Subcutaneous abdominal adipose tissue (tissue), 5 donors: ENCODE data around the gene OLFM1.

ENCODE experiments used
- H3K27ac ChIP-seq: one replicate; pipeline ENCODE4 v1.7.0; 2013; ENCODE audit warnings: low read depth, mild to moderate bottlenecking, inconsistent platforms, low read length, moderate library complexity
- H3K27me3 ChIP-seq, 5 donors: one replicate each; pipeline ENCODE4 v1.7.0; 2013; ENCODE audit warnings: low read length in 5 of 5, inconsistent platforms in 1 of 5; ENCODE audit not compliant: control insufficient read depth in 5 of 5, insufficient read depth in 4 of 5
- H3K36me3 ChIP-seq, 5 donors: one replicate each; pipeline ENCODE4 v1.7.0; 2013; ENCODE audit warnings: low read length in 5 of 5; ENCODE audit not compliant: control insufficient read depth in 5 of 5, insufficient read depth in 5 of 5
- H3K4me1 ChIP-seq, 5 donors: one replicate each; pipeline ENCODE4 v1.7.0; 2013; ENCODE audit warnings: low read length in 5 of 5, mild to moderate bottlenecking in 3 of 5, moderate library complexity in 1 of 5; ENCODE audit not compliant: control insufficient read depth in 5 of 5, insufficient read depth in 5 of 5
- H3K4me3 ChIP-seq, 5 donors: one replicate each; pipeline ENCODE4 v1.7.0; 2013; ENCODE audit warnings: low read length in 5 of 5, low read depth in 1 of 5
- H3K9ac ChIP-seq, 5 donors: one replicate each; pipeline ENCODE4 v1.7.0; 2013; ENCODE audit warnings: low read length in 5 of 5, mild to moderate bottlenecking in 4 of 5, moderate library complexity in 3 of 5
- H3K9me3 ChIP-seq, 5 donors: one replicate each; pipeline ENCODE4 v1.7.0; 2013; ENCODE audit warnings: low read length in 5 of 5; ENCODE audit not compliant: control insufficient read depth in 5 of 5
- donor health status: healthy.
- donor health status: healthy.
- donor health status: healthy.
- donor health status: healthy.
- donor health status: healthy.

The OLFM1 gene

DNA sequence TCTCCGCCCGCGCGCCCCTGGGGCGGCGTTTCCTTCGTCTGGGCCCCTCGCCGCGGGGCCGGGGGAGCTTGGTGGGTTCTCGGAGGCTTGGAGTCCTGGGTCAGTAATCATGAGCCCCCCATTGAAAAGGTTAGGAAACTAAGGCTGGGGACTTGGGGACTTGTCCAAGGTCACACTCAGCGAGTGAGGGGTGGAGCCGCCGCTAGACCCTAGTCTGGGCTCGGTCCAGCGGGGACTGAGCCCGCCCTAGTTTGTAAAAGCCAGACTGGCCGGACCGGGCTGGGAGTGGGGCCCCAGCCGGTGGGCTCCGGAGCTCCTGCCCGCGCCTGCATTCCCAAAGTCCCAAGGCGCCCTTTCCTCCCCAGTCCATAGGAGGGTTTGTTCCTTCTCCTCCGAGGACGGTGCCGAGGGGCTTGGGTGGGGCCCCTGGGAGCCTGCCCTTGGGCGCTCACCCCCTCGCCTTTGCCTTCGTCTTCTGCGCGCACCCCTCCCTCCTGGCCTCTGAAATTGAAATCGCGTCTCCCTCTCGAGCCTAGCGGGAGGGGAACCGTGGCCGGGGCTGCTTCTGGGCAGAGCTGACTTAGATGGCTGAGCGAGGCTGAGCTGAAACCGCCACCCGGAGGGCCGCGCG lies 995 bp downstream of the OLFM1 start:
- Histone ChIP-seq H3K4me3 (peak overlapping the region in 2 of 5 donors; percentile 57 to 64), H3K9me3 (no peaks in the 10 kb centered on the region), H3K27me3 (peaks cover 12 to 41% (median 28%) of the 10 kb centered on the region in 5 donors), H3K9ac (no peak overlapping the region), H3K36me3 (peaks cover 0 to 6% (median 0%) of the 10 kb centered on the region in 5 donors), H3K4me1 (peaks cover 1 to 39% (median 31%) of the 10 kb centered on the region in 5 donors), H3K27ac (no peak overlapping the region)

- Histone ChIP-seq H3K9me3 (no peaks in the 10 kb centered on the region), H3K27me3 (peaks cover 12 to 37% (median 31%) of the 10 kb centered on the region in 5 donors), H3K4me3 (no peak overlapping the region), H3K36me3 (peaks cover 0 to 6% (median 0%) of the 10 kb centered on the region in 5 donors), H3K4me1 (peaks cover 1 to 32% (median 24%) of the 10 kb centered on the region in 5 donors), H3K9ac (no peak overlapping the region), H3K27ac (no peak overlapping the region)
Measured at GRCh38 chr9:135088979-135089847, 1.7 kb downstream of the OLFM1 start.

DNA sequence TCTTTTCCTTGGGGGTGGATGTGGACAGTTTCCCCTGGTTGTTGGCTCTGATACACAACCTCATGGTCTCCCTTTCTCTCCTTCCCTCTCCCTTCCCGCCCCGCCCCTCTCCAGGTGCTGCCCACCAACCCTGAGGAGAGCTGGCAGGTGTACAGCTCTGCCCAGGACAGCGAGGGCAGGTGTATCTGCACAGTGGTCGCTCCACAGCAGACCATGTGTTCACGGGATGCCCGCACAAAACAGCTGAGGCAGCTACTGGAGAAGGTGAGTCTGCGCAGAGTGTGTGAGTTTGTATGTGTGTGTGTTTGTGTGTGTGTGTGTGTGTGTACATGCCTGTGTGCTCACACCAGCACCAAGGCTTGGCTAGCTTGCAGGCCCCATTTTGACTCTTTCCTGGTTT lies 2.6 kb downstream of the OLFM1 start:
- H3K27me3 ChIP-seq, result peaks cover 12 to 37% (median 31%) of the 10 kb centered on the region in 5 donors

GRCh38 chr9:135090547-135090946 lies 3.1 kb downstream of the OLFM1 start:
- H3K4me1 ChIP-seq, result peaks cover 1 to 31% (median 23%) of the 10 kb centered on the region in 5 donors
- no peak overlapping the region for H3K9ac ChIP-seq

More for the DNA sequence above, 2.6 kb downstream of the OLFM1 start:
- no peak overlapping the region for H3K27ac ChIP-seq
- no peaks in the 10 kb centered on the region for H3K9me3 ChIP-seq
- peaks cover 1 to 32% (median 24%) of the 10 kb centered on the region in 5 donors for H3K4me1 ChIP-seq
- H3K4me3 ChIP-seq, result no peak overlapping the region
- H3K36me3 ChIP-seq, result peaks cover 0 to 6% (median 0%) of the 10 kb centered on the region in 5 donors
- H3K9ac ChIP-seq, result no peak overlapping the region

DNA sequence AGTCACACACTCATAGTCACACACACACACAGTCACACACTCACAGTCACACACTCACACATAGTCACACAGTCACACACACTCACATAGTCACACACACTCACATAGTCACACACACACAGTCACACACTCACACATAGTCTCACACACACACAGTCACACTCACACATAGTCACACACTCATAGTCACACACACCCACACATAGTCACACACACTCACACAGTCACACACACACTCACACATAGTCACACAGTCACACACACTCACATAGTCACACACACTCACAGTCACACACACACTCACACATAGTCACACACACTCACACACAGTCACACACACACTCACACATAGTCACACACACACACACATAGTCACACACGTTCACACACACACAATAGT lies 4.1 kb downstream of the OLFM1 start:
- Histone ChIP-seq H3K4me1 (peaks cover 0 to 21% (median 13%) of the 10 kb centered on the region in 5 donors), H3K9me3 (no peaks in the 10 kb centered on the region), H3K4me3 (no peak overlapping the region), H3K27me3 (peaks cover 12 to 36% (median 31%) of the 10 kb centered on the region in 5 donors), H3K9ac (no peak overlapping the region), H3K27ac (no peak overlapping the region), H3K36me3 (peaks cover 0 to 15% (median 0%) of the 10 kb centered on the region in 5 donors)

More at GRCh38 chr9:135090547-135090946, 3.1 kb downstream of the OLFM1 start:
- Histone ChIP-seq H3K27ac (no peak overlapping the region), H3K27me3 (peaks cover 12 to 37% (median 31%) of the 10 kb centered on the region in 5 donors), H3K36me3 (peaks cover 0 to 6% (median 0%) of the 10 kb centered on the region in 5 donors), H3K9me3 (no peaks in the 10 kb centered on the region), H3K4me3 (no peak overlapping the region)

DNA sequence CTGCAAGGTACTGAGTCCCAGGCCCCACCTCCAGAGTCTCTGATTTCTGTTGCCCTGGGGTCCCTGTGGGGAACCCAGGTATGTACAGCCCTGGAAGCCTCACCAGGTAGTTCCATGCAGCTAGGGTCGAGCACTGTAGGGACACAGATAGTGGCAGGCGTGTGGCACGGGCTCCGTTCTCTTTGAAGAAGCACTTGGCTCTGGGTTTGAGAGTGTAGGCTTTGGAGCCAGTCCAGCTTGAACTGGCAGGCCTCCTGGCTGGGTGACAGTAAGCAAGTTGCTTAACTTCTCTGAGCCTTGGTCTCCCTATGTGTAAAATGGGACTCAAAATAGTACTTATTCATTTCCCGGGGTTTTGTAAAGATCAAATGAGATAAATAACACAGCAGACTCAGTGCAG lies 5.6 kb downstream of the OLFM1 start:
- no peak overlapping the region for H3K27ac ChIP-seq
- peaks cover 12 to 30% (median 23%) of the 10 kb centered on the region in 5 donors for H3K27me3 ChIP-seq
- H3K4me3 ChIP-seq, result no peak overlapping the region
- H3K4me1 ChIP-seq, result peaks cover 0 to 9% (median 5%) of the 10 kb centered on the region in 5 donors
- H3K36me3 ChIP-seq, result peaks cover 0 to 17% (median 0%) of the 10 kb centered on the region in 5 donors
- H3K9ac ChIP-seq, result no peak overlapping the region
- no peaks in the 10 kb centered on the region for H3K9me3 ChIP-seq

DNA sequence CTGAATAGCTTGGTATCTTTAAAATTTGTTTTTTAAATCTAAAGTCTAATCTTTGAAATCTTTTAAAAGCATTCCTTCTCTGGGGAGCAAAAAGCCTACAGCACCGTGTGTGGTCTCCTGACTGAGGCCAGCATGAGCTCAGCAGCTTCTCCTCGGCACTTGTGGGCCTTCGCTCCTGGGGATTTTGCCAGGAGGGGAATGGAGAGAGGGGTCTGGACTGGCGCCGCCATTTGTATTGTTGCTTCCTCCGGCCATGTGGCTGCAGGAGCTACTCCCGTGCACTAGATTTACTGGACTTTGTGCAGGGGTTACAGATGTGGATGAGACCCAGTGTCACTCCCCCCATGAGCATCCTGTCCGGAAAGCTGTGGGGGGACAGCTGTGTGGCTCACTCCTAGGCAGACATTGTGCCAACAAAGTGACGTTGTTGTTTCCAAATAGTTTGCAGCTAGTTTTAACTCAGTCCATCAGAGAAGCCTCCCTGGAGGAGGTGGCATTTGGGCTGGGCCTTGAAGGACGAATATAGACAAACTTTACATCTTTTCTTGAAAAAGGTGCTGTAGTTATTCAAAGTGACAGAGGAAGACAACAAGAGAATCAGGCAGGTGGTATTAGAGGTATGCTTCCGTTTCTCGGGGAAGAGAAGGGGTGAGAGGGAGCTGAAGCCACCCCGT lies 6.6 kb downstream of the OLFM1 start:
- Histone ChIP-seq H3K27me3 (peaks cover 3 to 21% (median 14%) of the 10 kb centered on the region in 5 donors), H3K27ac (no peak overlapping the region), H3K9me3 (no peaks in the 10 kb centered on the region), H3K4me1 (no peaks in the 10 kb centered on the region), H3K4me3 (no peak overlapping the region), H3K36me3 (peaks cover 0 to 21% (median 0%) of the 10 kb centered on the region in 5 donors), H3K9ac (no peak overlapping the region)

GRCh38 chr9:135095470-135096407 lies 8.3 kb downstream of the OLFM1 start:
- Histone ChIP-seq H3K9me3 (no peaks in the 10 kb centered on the region), H3K4me3 (no peak overlapping the region), H3K27me3 (peaks cover 0 to 9% (median 3%) of the 10 kb centered on the region in 5 donors), H3K27ac (no peak overlapping the region), H3K9ac (no peak overlapping the region), H3K36me3 (peaks cover 0 to 26% (median 0%) of the 10 kb centered on the region in 5 donors), H3K4me1 (no peaks in the 10 kb centered on the region)

DNA sequence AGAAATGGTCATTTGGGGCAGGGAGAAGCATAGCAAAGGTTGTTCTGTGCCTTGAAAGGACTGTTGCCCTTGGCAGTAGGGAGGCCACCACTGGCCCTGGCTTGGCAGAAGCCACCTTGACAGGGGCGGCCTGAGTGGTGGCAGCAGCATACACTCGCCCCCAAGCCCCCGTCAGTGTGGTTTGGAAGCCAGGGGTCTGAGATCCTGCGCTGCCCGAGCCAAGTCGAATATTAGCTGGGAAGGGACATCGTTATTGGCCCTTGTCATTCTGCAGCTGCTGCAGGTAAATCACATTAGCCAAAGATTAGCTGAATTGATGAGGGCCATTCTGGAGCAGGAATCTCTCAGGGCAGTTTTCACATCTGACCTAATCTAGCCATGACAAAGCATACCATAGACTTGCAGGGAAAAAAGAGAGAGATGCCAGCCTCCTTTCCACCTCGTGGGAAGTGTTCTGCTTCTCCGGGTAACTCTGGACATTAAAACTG lies 9.0 kb downstream of the OLFM1 start:
- no peaks in the 10 kb centered on the region for H3K9me3 ChIP-seq
- peaks cover 0 to 7% (median 3%) of the 10 kb centered on the region in 5 donors for H3K27me3 ChIP-seq
- H3K4me1 ChIP-seq, result no peaks in the 10 kb centered on the region
- no peak overlapping the region for H3K9ac ChIP-seq
- no peak overlapping the region for H3K27ac ChIP-seq
- peaks cover 0 to 25% (median 0%) of the 10 kb centered on the region in 5 donors for H3K36me3 ChIP-seq
- H3K4me3 ChIP-seq, result no peak overlapping the region
